C4-2B (cell line): ENCODE results near the gene DNM1.

ENCODE experiments used
- H3K27ac ChIP-seq: fragments of 450-650 bp; 2 replicates; pipeline ENCODE4 v1.5.1; 2017
- CTCF ChIP-seq: fragments of 450-650 bp; conservative IDR thresholded peaks from 2 replicates; pipeline ENCODE4 v1.5.1; 2017; ENCODE audit warnings: mild to moderate bottlenecking
- ZFX ChIP-seq: fragments of 450-650 bp; IDR thresholded peaks from 2 replicates; pipeline ENCODE4 v1.6.1; 2017

DNM1 gene

GRCh38 chr9:128262687-128263086, 59.5 kb downstream of the DNM1 start:
- TF ChIP-seq CTCF (no peak), ZFX (no peak)
- no peak overlapping the region for H3K27ac ChIP-seq

DNA sequence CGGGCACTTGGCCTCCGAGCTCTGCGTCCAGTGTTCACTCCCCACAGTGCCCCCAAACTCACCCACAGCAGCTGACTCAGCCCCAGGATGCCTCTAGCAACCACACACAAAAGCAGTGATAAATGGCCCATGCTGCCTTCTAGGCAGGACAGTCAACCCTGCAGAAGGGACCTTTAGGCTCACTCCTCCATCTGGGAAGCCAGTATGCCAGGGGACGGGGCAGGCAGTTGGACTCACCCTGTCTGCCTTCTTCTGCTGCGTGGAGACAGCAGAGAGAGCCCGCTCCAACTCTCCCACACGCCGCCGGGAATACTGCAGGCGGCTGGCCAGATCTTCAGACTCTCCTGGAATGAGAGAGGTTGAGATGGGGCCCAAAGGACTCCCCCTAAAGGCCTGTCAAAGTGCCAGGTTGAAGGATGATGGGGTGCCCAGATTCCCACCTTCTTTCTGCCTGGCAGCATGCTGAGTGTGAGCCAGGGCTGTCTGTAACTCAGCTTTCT, 62.2 kb downstream of the DNM1 start:
- no peak overlapping the region for H3K27ac ChIP-seq
- TF ChIP-seq ZFX (no peak), CTCF (no peak)

GRCh38 chr9:128266868-128267590, 63.9 kb downstream of the DNM1 start:
- no peak overlapping the region for H3K27ac ChIP-seq
- TF ChIP-seq ZFX (no peak), CTCF (no peak)

DNA sequence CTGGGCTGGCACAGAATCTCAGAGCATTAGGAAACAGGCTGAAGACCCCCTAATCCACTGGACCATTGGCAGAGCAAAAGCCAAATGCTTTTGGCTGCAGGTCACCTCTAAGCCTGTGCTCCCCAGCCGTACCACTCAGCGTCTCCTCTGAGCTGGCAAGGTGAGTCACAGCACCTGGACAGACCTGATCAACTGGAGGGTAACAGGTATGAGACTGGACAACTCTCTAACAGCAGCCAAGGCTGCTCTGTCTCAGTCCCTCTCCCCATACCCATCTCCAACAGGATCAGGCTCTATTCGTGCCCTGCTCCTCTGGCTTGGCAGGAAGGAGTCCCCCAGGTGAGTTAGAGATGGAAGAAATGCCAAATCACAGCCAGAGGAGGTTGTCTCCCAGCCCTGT, 67.9 kb downstream of the DNM1 start:
- H3K27ac ChIP-seq, result peak overlapping the region; percentile 25
- TF ChIP-seq CTCF (no peak), ZFX (no peak)

DNA sequence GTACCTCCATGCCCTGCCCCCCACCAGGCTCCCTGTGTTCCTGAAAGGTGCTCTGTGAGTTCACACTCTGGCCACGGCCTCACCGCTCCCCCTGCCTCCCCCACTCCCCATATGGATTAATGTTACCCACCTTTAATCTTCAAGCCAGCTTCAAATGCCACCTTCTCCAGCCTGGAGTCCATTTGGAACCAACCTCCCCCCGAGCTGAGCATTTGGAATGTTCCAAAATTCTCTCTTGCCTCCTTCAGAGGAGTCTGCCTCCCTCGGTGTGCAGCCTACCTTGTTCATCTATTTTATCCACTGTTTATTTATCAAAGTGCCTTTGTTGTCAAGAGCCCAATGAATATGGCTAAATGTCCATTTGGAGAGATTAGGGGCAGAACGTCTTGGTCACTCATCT, 68.3 kb downstream of the DNM1 start:
- no peak for TF ChIP-seq CTCF
- no peak for TF ChIP-seq ZFX
- H3K27ac ChIP-seq, result peak overlapping the region; percentile 25

GRCh38 chr9:128274245-128274644, 71.1 kb downstream of the DNM1 start:
- no peak for TF ChIP-seq ZFX
- no peak for TF ChIP-seq CTCF
- no peak overlapping the region for H3K27ac ChIP-seq

- H3K27ac ChIP-seq, result peak within 1 kb of the TSS; percentile 88
- TF ChIP-seq ZFX (no peak), CTCF (no peak)
Observed at GRCh38 chr9:128275198-128276007, 72.2 kb downstream of the DNM1 start, which contains the start of gene GOLGA2. Gene GOLGA2, minus strand, starts transcription at chr9:128276007. Its CDS starts 31 bp downstream, at chr9:128275976.
